ENCODE data around the gene HIVEP3.

GRCh38 chr1:41615981-41616380 is 302.7 kb downstream of the HIVEP3 start:
- no peak for TF ChIP-seq POLR2A (IDR thresholded peaks at IDR 0.05)
- TF ChIP-seq CTCF (IDR thresholded peaks at IDR 0.05): no peak

Data from esophagus squamous epithelium (tissue), 4 donors.